GM12878 (cell line): ENCODE data around the gene PTGER4.

Experiments used
- CTCF ChIP-seq, 3 experiments: IDR thresholded peaks in 2 of 3; conservative IDR thresholded peaks in 1 of 3; 2 replicates each; pipeline ENCODE4 v1.5.1; 2011; ENCODE audit warnings: low read depth in 3 of 3, low read length in 3 of 3, mild to moderate bottlenecking in 3 of 3, control low read depth in 2 of 3, moderate library complexity in 2 of 3, inconsistent platforms in 1 of 3, mixed read lengths in 1 of 3; ENCODE audit not compliant: control insufficient read depth in 2 of 3, insufficient read depth in 1 of 3; ENCODE audit errors: extremely low read depth in 1 of 3
- EP300 ChIP-seq, 2 experiments: fragments of 150-350 bp in 1 of 2; IDR thresholded peaks; 2 replicates each; pipeline ENCODE4 v1.6.1; 2011 to 2012; ENCODE audit warnings: low read depth in 2 of 2, low read length in 2 of 2, borderline replicate concordance in 1 of 2, improper control_type of control experiment in 1 of 2, inconsistent platforms in 1 of 2; ENCODE audit not compliant: control insufficient read depth in 1 of 2
- GABPA ChIP-seq: IDR thresholded peaks from 2 replicates; pipeline ENCODE4 v1.6.1; 2014; ENCODE audit warnings: antibody characterized with exemption, low read depth, mild to moderate bottlenecking, inconsistent platforms
- KAT2A ChIP-seq: conservative IDR thresholded peaks from 2 replicates; pipeline ENCODE4 v1.6.1; 2011; ENCODE audit warnings: low read depth, low read length; ENCODE audit not compliant: control insufficient read depth
- MXI1 ChIP-seq: fragments of 150-350 bp; IDR thresholded peaks from 2 replicates; pipeline ENCODE4 v1.6.1; 2011; ENCODE audit warnings: low read depth, mild to moderate bottlenecking, inconsistent platforms, low read length, improper control_type of control experiment
- POLR2A ChIP-seq: IDR thresholded peaks from 2 replicates; pipeline ENCODE4 v1.6.1; 2011; ENCODE audit warnings: low read depth, mild to moderate bottlenecking, low read length
- ZBTB33 ChIP-seq: fragments of 450-650 bp; IDR thresholded peaks from 2 replicates; pipeline ENCODE4 v1.6.1; 2017; ENCODE audit warnings: mild to moderate bottlenecking

- no peak for TF ChIP-seq ZBTB33
- no peak for TF ChIP-seq EP300 (IDR thresholded peaks at IDR 0.05; ENCODE audit: borderline replicate concordance in 1 of 2, control insufficient read depth in 1 of 2, low read depth in 2 of 2, low read length in 2 of 2)
- no peak for TF ChIP-seq CTCF (IDR thresholded peaks at IDR 0.05 in 2 of 3, conservative IDR thresholded peaks at IDR 0.05 in 1 of 3; ENCODE audit: control insufficient read depth in 2 of 3, extremely low read depth in 1 of 3, insufficient read depth in 1 of 3, low read depth in 3 of 3, low read length in 3 of 3)
- no peak for TF ChIP-seq KAT2A
- TF ChIP-seq MXI1, result no peak
- TF ChIP-seq GABPA, result no peak
- TF ChIP-seq POLR2A, result no peak
Measured at GRCh38 chr5:40676613-40677343, 2.9 kb upstream of the PTGER4 start.
